HepG2 (cell line): Measurements from ENCODE around the gene NRL. TPM values are rescaled to one million over a fixed set of nuclear protein-coding genes. Genes with fewer than 3 reads are reported as not detected.

Experiments
- DNMT3B ChIP-seq: conservative IDR thresholded peaks from 2 replicates; pipeline ENCODE4 v1.6.1; 2016; ENCODE audit warnings: missing biosample characterization, control low read depth
- FLYWCH1 ChIP-seq: sonication (generic); formaldehyde crosslinking; IDR thresholded peaks from 2 replicates; pipeline ENCODE4 v1.8.1; 2023; ENCODE audit warnings: mild to moderate bottlenecking, missing genetic modification reagents
- FOXO1 ChIP-seq: sonication (generic); formaldehyde crosslinking; IDR thresholded peaks from 2 replicates; pipeline ENCODE4 v1.4.0; 2020; ENCODE audit warnings: missing genetic modification reagents
- HNF4A ChIP-seq: sonication (generic); formaldehyde crosslinking; IDR thresholded peaks from 2 replicates; pipeline ENCODE4 v1.4.0; 2020; ENCODE audit warnings: missing genetic modification reagents
- MED1 ChIP-seq: sonication (generic); formaldehyde crosslinking; IDR thresholded peaks from 2 replicates; pipeline ENCODE4 v1.4.0; 2020; ENCODE audit warnings: missing genetic modification reagents
- NCOR1 ChIP-seq: fragments of 200-600 bp; sonication (generic); IDR thresholded peaks from 2 replicates; pipeline ENCODE4 v1.7.0; 2017; ENCODE audit warnings: antibody characterized with exemption, low read length, borderline replicate concordance
- PITX1 ChIP-seq: sonication (generic); formaldehyde crosslinking; IDR thresholded peaks from 2 replicates; pipeline ENCODE4 v1.5.1; 2020; ENCODE audit warnings: mild to moderate bottlenecking, missing genetic modification reagents
- POLR2A ChIP-seq, 2 experiments: IDR thresholded peaks; 2 replicates each; pipeline ENCODE4 v1.6.1; 2011; ENCODE audit warnings: low read depth in 2 of 2, low read length in 2 of 2, mild to moderate bottlenecking in 1 of 2, moderate library complexity in 1 of 2; ENCODE audit not compliant: insufficient read depth in 1 of 2
- RELA ChIP-seq: sonication (generic); formaldehyde crosslinking; IDR thresholded peaks from 2 replicates; pipeline ENCODE4 v1.4.0; 2020; ENCODE audit warnings: missing genetic modification reagents
- RXRB ChIP-seq: IDR thresholded peaks from 2 replicates; pipeline ENCODE4 v1.6.1; 2016; ENCODE audit warnings: borderline replicate concordance, missing genetic modification reagents, missing compliant biosample characterization
- SNAI1 ChIP-seq: sonication (generic); formaldehyde crosslinking; IDR thresholded peaks from 2 replicates; pipeline ENCODE4 v1.5.0; 2020; ENCODE audit warnings: mild to moderate bottlenecking, missing genetic modification reagents, borderline replicate concordance
- SSRP1 ChIP-seq: IDR thresholded peaks from 2 replicates; pipeline ENCODE4 v1.6.1; 2016; ENCODE audit warnings: control low read depth
- TMF1 ChIP-seq: sonication (generic); formaldehyde crosslinking; IDR thresholded peaks from 2 replicates; pipeline ENCODE4 v1.8.1; 2022; ENCODE audit warnings: low read depth, missing genetic modification reagents
- ZFP90 ChIP-seq: sonication (generic); formaldehyde crosslinking; IDR thresholded peaks from 2 replicates; pipeline ENCODE4 v1.8.0; 2022; ENCODE audit warnings: missing genetic modification reagents, mild to moderate bottlenecking, inconsistent platforms, borderline replicate concordance
- ZNF136 ChIP-seq: sonication (generic); formaldehyde crosslinking; IDR thresholded peaks from 2 replicates; pipeline ENCODE4 v1.8.1; 2022; ENCODE audit warnings: low read depth, mild to moderate bottlenecking, moderate library complexity, missing genetic modification reagents
- ZNF337 ChIP-seq: sonication (generic); formaldehyde crosslinking; IDR thresholded peaks from 2 replicates; pipeline ENCODE4 v1.5.1; 2020; ENCODE audit warnings: missing genetic modification reagents, low read depth, mild to moderate bottlenecking, borderline replicate concordance
- ZNF414 ChIP-seq: sonication (generic); formaldehyde crosslinking; IDR thresholded peaks from 2 replicates; pipeline ENCODE4 v1.5.0; 2020; ENCODE audit warnings: missing genetic modification reagents
- ZNF749 ChIP-seq: sonication (generic); formaldehyde crosslinking; IDR thresholded peaks from 2 replicates; pipeline ENCODE4 v1.8.0; 2022; ENCODE audit warnings: mild to moderate bottlenecking, missing genetic modification reagents, moderate library complexity, borderline replicate concordance
- polyA plus RNA-seq, 8 experiments: library from polyadenylated mRNA; depleted of rRNA in 3 of 8; stranded (reverse) in 7 of 8; unstranded in 1 of 8; fragments of >200 nt; fragmentation: Illumina TruSeq in 4 of 8; extraction: Trizol in 4 of 8; gene quantifications; 2 replicates each; pipeline versions ENCODE4 v1.2.1 to v1.2.3, GENCODE V29; 2011 to 2016; ENCODE audit warnings: low read depth in 4 of 8, missing spikeins in 1 of 8, mixed read lengths in 1 of 8; ENCODE audit not compliant: insufficient read depth in 1 of 8
- total RNA-seq, 5 experiments: library from RNA; depleted of rRNA; stranded (reverse); fragments of >200 nt; fragmentation: Illumina TruSeq; extraction: Trizol; gene quantifications; 2 replicates each; pipeline ENCODE4 v1.2.3, GENCODE V29; 2016; ENCODE audit warnings: low read depth in 1 of 5
- TF ChIP-seq, protein P1 (sequence below): sonication (generic); formaldehyde crosslinking; IDR thresholded peaks from 2 replicates; pipeline ENCODE4 v1.4.0; 2020; ENCODE audit warnings: mild to moderate bottlenecking, missing genetic modification reagents
- TF ChIP-seq, protein P2 (sequence below): sonication (generic); formaldehyde crosslinking; IDR thresholded peaks from 2 replicates; pipeline ENCODE4 v1.8.0; 2022; ENCODE audit warnings: mild to moderate bottlenecking, missing genetic modification reagents
- TF ChIP-seq, protein P3 (sequence below): sonication (generic); formaldehyde crosslinking; IDR thresholded peaks from 2 replicates; pipeline ENCODE4 v1.4.0; 2020; ENCODE audit warnings: missing genetic modification reagents

NRL gene
- total and polyA plus RNA-seq, 2 of the 13 experiments (the other 11 are each of a cell fraction or from before 2014, with no cell fraction given): 2.5 to 4.7 TPM

DNA sequence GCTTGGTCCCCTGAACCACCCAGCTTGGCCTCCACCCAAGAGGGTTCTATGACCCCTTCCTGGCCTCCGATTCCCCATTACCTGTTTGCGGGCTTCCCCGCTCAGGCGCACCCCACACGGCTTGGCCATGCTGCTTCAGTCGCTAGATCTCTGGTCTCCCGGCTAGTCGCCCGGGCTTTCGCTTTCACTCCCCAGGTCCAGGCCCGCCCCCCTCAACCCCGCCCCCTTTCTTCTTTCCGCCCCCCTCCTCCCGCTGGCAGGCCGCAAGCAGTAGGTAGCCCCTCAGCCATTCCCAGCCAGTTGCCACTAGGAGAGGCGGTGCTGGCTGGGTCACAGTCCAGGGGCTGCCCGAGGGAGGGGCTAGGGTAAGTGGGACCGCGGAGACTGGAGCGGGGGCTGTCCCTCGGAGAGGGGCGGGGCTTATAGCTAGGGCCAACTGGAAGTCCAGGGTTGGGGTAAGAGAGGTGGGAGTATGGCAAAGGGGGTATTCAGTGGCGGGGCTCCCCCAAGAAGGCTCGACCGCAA, 31.8 kb upstream of the NRL start, which contains the start of gene PSME2 (continued):
- TF ChIP-seq ZNF414 (no peak), ZNF136 (0 out of 2 replicates have a peak, but pooled peaks have one; percentile 83), FLYWCH1 (no peak), RELA (0 out of 2 replicates have a peak, but pooled peaks have one; percentile 42), DNMT3B (CRISPR knock-in tag) (no peak; the same call in none of the 2 replicates), TMF1 (peak; percentile 18; the same call in 1 of the 2 replicates), RXRB (CRISPR knock-in tag) (peak; percentile 68; the same call in 1 of the 2 replicates), ZFP90 (CRISPR knock-in tag) (peak; percentile 21; the same call in 1 of the 2 replicates), PITX1 (0 out of 2 replicates have a peak, but pooled peaks have one; percentile 61), ZNF749 (CRISPR knock-in tag) (peak; percentile 98; the same call in 1 of the 2 replicates), SSRP1 (no peak; the same call in 1 of the 2 replicates), NCOR1 (peak; percentile 82; the same call in 1 of the 2 replicates), ZNF337 (CRISPR knock-in tag) (peak; percentile 54; the same call in 1 of the 2 replicates), MED1 (peak; percentile 86), FOXO1 (peak; percentile 66), POLR2A (IDR thresholded peaks at IDR 0.05; ENCODE audit: insufficient read depth in 1 of 2, low read depth in 2 of 2, low read length in 2 of 2) (peak in 1 of 2 experiments; percentile 76; a peak in 2 of 4 replicates), SNAI1 (peak; percentile 93), HNF4A (peak; percentile 87)
- TF ChIP-seq, protein P1, sequence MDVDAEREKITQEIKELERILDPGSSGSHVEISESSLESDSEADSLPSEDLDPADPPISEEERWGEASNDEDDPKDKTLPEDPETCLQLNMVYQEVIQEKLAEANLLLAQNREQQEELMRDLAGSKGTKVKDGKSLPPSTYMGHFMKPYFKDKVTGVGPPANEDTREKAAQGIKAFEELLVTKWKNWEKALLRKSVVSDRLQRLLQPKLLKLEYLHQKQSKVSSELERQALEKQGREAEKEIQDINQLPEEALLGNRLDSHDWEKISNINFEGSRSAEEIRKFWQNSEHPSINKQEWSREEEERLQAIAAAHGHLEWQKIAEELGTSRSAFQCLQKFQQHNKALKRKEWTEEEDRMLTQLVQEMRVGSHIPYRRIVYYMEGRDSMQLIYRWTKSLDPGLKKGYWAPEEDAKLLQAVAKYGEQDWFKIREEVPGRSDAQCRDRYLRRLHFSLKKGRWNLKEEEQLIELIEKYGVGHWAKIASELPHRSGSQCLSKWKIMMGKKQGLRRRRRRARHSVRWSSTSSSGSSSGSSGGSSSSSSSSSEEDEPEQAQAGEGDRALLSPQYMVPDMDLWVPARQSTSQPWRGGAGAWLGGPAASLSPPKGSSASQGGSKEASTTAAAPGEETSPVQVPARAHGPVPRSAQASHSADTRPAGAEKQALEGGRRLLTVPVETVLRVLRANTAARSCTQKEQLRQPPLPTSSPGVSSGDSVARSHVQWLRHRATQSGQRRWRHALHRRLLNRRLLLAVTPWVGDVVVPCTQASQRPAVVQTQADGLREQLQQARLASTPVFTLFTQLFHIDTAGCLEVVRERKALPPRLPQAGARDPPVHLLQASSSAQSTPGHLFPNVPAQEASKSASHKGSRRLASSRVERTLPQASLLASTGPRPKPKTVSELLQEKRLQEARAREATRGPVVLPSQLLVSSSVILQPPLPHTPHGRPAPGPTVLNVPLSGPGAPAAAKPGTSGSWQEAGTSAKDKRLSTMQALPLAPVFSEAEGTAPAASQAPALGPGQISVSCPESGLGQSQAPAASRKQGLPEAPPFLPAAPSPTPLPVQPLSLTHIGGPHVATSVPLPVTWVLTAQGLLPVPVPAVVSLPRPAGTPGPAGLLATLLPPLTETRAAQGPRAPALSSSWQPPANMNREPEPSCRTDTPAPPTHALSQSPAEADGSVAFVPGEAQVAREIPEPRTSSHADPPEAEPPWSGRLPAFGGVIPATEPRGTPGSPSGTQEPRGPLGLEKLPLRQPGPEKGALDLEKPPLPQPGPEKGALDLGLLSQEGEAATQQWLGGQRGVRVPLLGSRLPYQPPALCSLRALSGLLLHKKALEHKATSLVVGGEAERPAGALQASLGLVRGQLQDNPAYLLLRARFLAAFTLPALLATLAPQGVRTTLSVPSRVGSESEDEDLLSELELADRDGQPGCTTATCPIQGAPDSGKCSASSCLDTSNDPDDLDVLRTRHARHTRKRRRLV: peak; percentile 96
- TF ChIP-seq, protein P2, sequence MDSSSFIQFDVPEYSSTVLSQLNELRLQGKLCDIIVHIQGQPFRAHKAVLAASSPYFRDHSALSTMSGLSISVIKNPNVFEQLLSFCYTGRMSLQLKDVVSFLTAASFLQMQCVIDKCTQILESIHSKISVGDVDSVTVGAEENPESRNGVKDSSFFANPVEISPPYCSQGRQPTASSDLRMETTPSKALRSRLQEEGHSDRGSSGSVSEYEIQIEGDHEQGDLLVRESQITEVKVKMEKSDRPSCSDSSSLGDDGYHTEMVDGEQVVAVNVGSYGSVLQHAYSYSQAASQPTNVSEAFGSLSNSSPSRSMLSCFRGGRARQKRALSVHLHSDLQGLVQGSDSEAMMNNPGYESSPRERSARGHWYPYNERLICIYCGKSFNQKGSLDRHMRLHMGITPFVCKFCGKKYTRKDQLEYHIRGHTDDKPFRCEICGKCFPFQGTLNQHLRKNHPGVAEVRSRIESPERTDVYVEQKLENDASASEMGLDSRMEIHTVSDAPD: peak; percentile 61; the same call in 1 of the 2 replicates
- TF ChIP-seq, protein P3, sequence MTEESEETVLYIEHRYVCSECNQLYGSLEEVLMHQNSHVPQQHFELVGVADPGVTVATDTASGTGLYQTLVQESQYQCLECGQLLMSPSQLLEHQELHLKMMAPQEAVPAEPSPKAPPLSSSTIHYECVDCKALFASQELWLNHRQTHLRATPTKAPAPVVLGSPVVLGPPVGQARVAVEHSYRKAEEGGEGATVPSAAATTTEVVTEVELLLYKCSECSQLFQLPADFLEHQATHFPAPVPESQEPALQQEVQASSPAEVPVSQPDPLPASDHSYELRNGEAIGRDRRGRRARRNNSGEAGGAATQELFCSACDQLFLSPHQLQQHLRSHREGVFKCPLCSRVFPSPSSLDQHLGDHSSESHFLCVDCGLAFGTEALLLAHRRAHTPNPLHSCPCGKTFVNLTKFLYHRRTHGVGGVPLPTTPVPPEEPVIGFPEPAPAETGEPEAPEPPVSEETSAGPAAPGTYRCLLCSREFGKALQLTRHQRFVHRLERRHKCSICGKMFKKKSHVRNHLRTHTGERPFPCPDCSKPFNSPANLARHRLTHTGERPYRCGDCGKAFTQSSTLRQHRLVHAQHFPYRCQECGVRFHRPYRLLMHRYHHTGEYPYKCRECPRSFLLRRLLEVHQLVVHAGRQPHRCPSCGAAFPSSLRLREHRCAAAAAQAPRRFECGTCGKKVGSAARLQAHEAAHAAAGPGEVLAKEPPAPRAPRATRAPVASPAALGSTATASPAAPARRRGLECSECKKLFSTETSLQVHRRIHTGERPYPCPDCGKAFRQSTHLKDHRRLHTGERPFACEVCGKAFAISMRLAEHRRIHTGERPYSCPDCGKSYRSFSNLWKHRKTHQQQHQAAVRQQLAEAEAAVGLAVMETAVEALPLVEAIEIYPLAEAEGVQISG (CRISPR knock-in tag): peak; percentile 63
